ENCODE data around the gene MALRD1. TPM values are rescaled to one million over a fixed set of nuclear protein-coding genes. Genes with fewer than 3 reads are reported as not detected.
"Not testable (repeated sequence)": the region's sequence is repeated elsewhere in the genome, so short reads cannot be mapped to it uniquely, and the experiment has no call there.

Gene MALRD1
- total RNA-seq, 1 experiment from 2014 or later, result under 0.01 TPM

- Histone ChIP-seq H3K9me3 (replicated peaks) (no peaks in the 10 kb centered on the region), H3K4me1 (replicated peaks) (no peaks in the 10 kb centered on the region), H3K36me3 (no peaks in the 10 kb centered on the region), H3K4me3 (no peak overlapping the region), H3K27me3 (replicated peaks) (no peaks in the 10 kb centered on the region), H3K27ac (no peak overlapping the region)
- no peak for DNase-seq (ENCODE audit: low read depth in 1 of 2, low spot score in 2 of 2)
Measured at GRCh38 chr10:19469521-19469920, 420.9 kb downstream of the MALRD1 start.

GRCh38 chr10:19479854-19480253, 431.3 kb downstream of the MALRD1 start:
- Histone ChIP-seq H3K27me3 (replicated peaks) (no peaks in the 10 kb centered on the region), H3K4me3 (no peak overlapping the region), H3K9me3 (replicated peaks) (no peaks in the 10 kb centered on the region), H3K4me1 (replicated peaks) (no peaks in the 10 kb centered on the region), H3K36me3 (no peaks in the 10 kb centered on the region), H3K27ac (no peak overlapping the region)
- DNase-seq (ENCODE audit: low read depth in 1 of 2, low spot score in 2 of 2), result no peak

GRCh38 chr10:19480353-19480752, 431.8 kb downstream of the MALRD1 start:
- Histone ChIP-seq H3K27me3 (replicated peaks) (no peaks in the 10 kb centered on the region), H3K9me3 (replicated peaks) (no peaks in the 10 kb centered on the region), H3K27ac (no peak overlapping the region), H3K4me3 (no peak overlapping the region), H3K36me3 (no peaks in the 10 kb centered on the region), H3K4me1 (replicated peaks) (no peaks in the 10 kb centered on the region)
- DNase-seq (ENCODE audit: low read depth in 1 of 2, low spot score in 2 of 2), result no peak

- DNase-seq (ENCODE audit: low read depth in 1 of 2, low spot score in 2 of 2), result no peak
- Histone ChIP-seq H3K36me3 (no peaks in the 10 kb centered on the region), H3K27me3 (replicated peaks) (no peaks in the 10 kb centered on the region), H3K4me3 (no peak overlapping the region), H3K9me3 (replicated peaks) (no peaks in the 10 kb centered on the region), H3K4me1 (replicated peaks) (no peaks in the 10 kb centered on the region), H3K27ac (no peak overlapping the region)
Measured at GRCh38 chr10:19483421-19483820, 434.8 kb downstream of the MALRD1 start.

- Histone ChIP-seq H3K27me3 (replicated peaks) (no peaks in the 10 kb centered on the region), H3K9me3 (replicated peaks) (no peaks in the 10 kb centered on the region; the same call in 1 of the 2 replicates), H3K4me3 (no peak overlapping the region), H3K27ac (no peak overlapping the region), H3K4me1 (replicated peaks) (no peaks in the 10 kb centered on the region), H3K36me3 (no peaks in the 10 kb centered on the region)
- DNase-seq (ENCODE audit: low read depth in 1 of 2, low spot score in 2 of 2), result peak in 1 of 2 experiments; percentile 39
Measured at GRCh38 chr10:19488592-19489280, 440.1 kb downstream of the MALRD1 start.

GRCh38 chr10:19491166-19491565, 442.6 kb downstream of the MALRD1 start:
- Histone ChIP-seq H3K9me3 (replicated peaks) (no peaks in the 10 kb centered on the region; the same call in 1 of the 2 replicates), H3K4me3 (no peak overlapping the region), H3K4me1 (replicated peaks) (no peaks in the 10 kb centered on the region), H3K27me3 (replicated peaks) (no peaks in the 10 kb centered on the region), H3K36me3 (no peaks in the 10 kb centered on the region), H3K27ac (no peak overlapping the region)
- no peak for DNase-seq (ENCODE audit: low read depth in 1 of 2, low spot score in 2 of 2)

GRCh38 chr10:19493917-19494316, 445.3 kb downstream of the MALRD1 start:
- Histone ChIP-seq H3K4me3 (no peak overlapping the region), H3K4me1 (replicated peaks) (no peaks in the 10 kb centered on the region), H3K9me3 (replicated peaks) (no peaks in the 10 kb centered on the region; the same call in 1 of the 2 replicates), H3K36me3 (no peaks in the 10 kb centered on the region), H3K27me3 (replicated peaks) (no peaks in the 10 kb centered on the region), H3K27ac (no peak overlapping the region)
- DNase-seq (ENCODE audit: low read depth in 1 of 2, low spot score in 2 of 2), result no peak

GRCh38 chr10:19497026-19497425, 448.4 kb downstream of the MALRD1 start:
- Histone ChIP-seq H3K36me3 (no peaks in the 10 kb centered on the region), H3K27ac (no peak overlapping the region), H3K9me3 (replicated peaks) (no peaks in the 10 kb centered on the region; the same call in 1 of the 2 replicates), H3K4me3 (no peak overlapping the region), H3K27me3 (replicated peaks) (no peaks in the 10 kb centered on the region), H3K4me1 (replicated peaks) (no peaks in the 10 kb centered on the region)
- no peak for DNase-seq (ENCODE audit: low read depth in 1 of 2, low spot score in 2 of 2)

GRCh38 chr10:19498393-19499290, 450.0 kb downstream of the MALRD1 start:
- Histone ChIP-seq H3K4me3 (no peak overlapping the region), H3K27me3 (replicated peaks) (no peaks in the 10 kb centered on the region), H3K9me3 (replicated peaks) (no peaks in the 10 kb centered on the region), H3K27ac (no peak overlapping the region), H3K36me3 (no peaks in the 10 kb centered on the region), H3K4me1 (replicated peaks) (no peaks in the 10 kb centered on the region)
- DNase-seq (ENCODE audit: low read depth in 1 of 2, low spot score in 2 of 2), result no peak

GRCh38 chr10:19499291-19499770, 450.7 kb downstream of the MALRD1 start:
- DNase-seq (ENCODE audit: low read depth in 1 of 2, low spot score in 2 of 2), result no peak
- no peaks in the 10 kb centered on the region for H3K36me3 ChIP-seq
- no peak overlapping the region for H3K27ac ChIP-seq
- no peaks in the 10 kb centered on the region for H3K27me3 ChIP-seq (replicated peaks)
- H3K9me3 ChIP-seq (replicated peaks), result no peaks in the 10 kb centered on the region
- no peak overlapping the region for H3K4me3 ChIP-seq
- H3K4me1 ChIP-seq (replicated peaks), result no peaks in the 10 kb centered on the region

- Histone ChIP-seq H3K27ac (no peak overlapping the region), H3K27me3 (replicated peaks) (no peaks in the 10 kb centered on the region), H3K4me3 (no peak overlapping the region), H3K36me3 (no peaks in the 10 kb centered on the region), H3K4me1 (replicated peaks) (no peaks in the 10 kb centered on the region), H3K9me3 (replicated peaks) (no peaks in the 10 kb centered on the region)
- no peak for DNase-seq (ENCODE audit: low read depth in 1 of 2, low spot score in 2 of 2)
Measured at GRCh38 chr10:19500959-19501358, 452.4 kb downstream of the MALRD1 start.

GRCh38 chr10:19505320-19506312, 457.0 kb downstream of the MALRD1 start:
- Histone ChIP-seq H3K4me3 (no peak overlapping the region), H3K36me3 (no peaks in the 10 kb centered on the region), H3K4me1 (replicated peaks) (no peaks in the 10 kb centered on the region), H3K27me3 (replicated peaks) (no peaks in the 10 kb centered on the region), H3K27ac (no peak overlapping the region), H3K9me3 (replicated peaks) (no peaks in the 10 kb centered on the region)
- no peak for DNase-seq (ENCODE audit: low read depth in 1 of 2, low spot score in 2 of 2)

GRCh38 chr10:19510005-19510732, 461.6 kb downstream of the MALRD1 start:
- not testable (repeated sequence) for H3K27me3 ChIP-seq (replicated peaks); H3K4me1 ChIP-seq (replicated peaks); H3K9me3 ChIP-seq (replicated peaks); DNase-seq (ENCODE audit: low read depth in 1 of 2, low spot score in 2 of 2); H3K36me3 ChIP-seq; H3K27ac ChIP-seq; H3K4me3 ChIP-seq

All from SJSA1 (cell line).